CD14-positive monocyte (primary cell): Measurements from ENCODE around the gene SLU7. TPM values are rescaled to one million over a fixed set of nuclear protein-coding genes. Genes with fewer than 3 reads are reported as not detected.
A peak's percentile ranks its signal among the peaks of the same experiment; 100 is the strongest.

ENCODE experiments used
- DNase-seq, 3 donors: peaks; one replicate each; pipeline ENCODE4 v3.0.0-alpha.2; 2011 to 2022
- H2AFZ ChIP-seq: 2 replicates; pipeline ENCODE4 v1.6.0; 2012; ENCODE audit warnings: mild to moderate bottlenecking, low read depth, low read length, inconsistent platforms; ENCODE audit not compliant: insufficient read depth, poor library complexity, severe bottlenecking
- H3K27ac ChIP-seq, 2 donors: 1 replicate in 1 of 2; 2 replicates in 1 of 2; pipeline ENCODE4 v1.5.1; 2012 to 2013; ENCODE audit warnings: low read length in 2 of 2, control low read depth in 1 of 2, inconsistent platforms in 1 of 2, low read depth in 1 of 2, mild to moderate bottlenecking in 1 of 2
- H3K27me3 ChIP-seq, 2 donors: one replicate each; pipeline versions ENCODE4 v1.6.0 to v1.6.1; 2011 to 2013; ENCODE audit warnings: low read length in 2 of 2; ENCODE audit not compliant: control insufficient read depth in 2 of 2, insufficient read depth in 2 of 2
- H3K36me3 ChIP-seq, 2 donors: replicated peaks in 1 of 2; 1 replicate in 1 of 2; 2 replicates in 1 of 2; pipeline versions ENCODE4 v1.5.1 to v1.6.1; 2012 to 2013; ENCODE audit warnings: low read length in 2 of 2, control low read depth in 1 of 2, inconsistent platforms in 1 of 2, mild to moderate bottlenecking in 1 of 2; ENCODE audit not compliant: insufficient read depth in 2 of 2, control insufficient read depth in 1 of 2
- H3K4me1 ChIP-seq, 2 donors: 1 replicate in 1 of 2; 2 replicates in 1 of 2; pipeline versions ENCODE4 v1.5.1 to v1.6.1; 2012 to 2013; ENCODE audit warnings: low read length in 2 of 2, control low read depth in 1 of 2, inconsistent platforms in 1 of 2, mild to moderate bottlenecking in 1 of 2, moderate library complexity in 1 of 2; ENCODE audit not compliant: insufficient read depth in 2 of 2, control insufficient read depth in 1 of 2
- H3K4me2 ChIP-seq: replicated peaks from 2 replicates; pipeline ENCODE3; 2012; ENCODE audit warnings: low read length, moderate library complexity, mild to moderate bottlenecking; ENCODE audit not compliant: poor library complexity, severe bottlenecking; ENCODE audit errors: extremely low read depth
- H3K4me3 ChIP-seq, 3 experiments: fragments of 200-600 bp in 1 of 3; sonication (generic) in 1 of 3; replicated peaks in 1 of 3; 1 replicate in 2 of 3; 2 replicates in 1 of 3; pipeline ENCODE4 v1.5.1; 2011 to 2013; ENCODE audit warnings: low read length in 3 of 3, mild to moderate bottlenecking in 3 of 3, control low read depth in 2 of 3, low read depth in 2 of 3, inconsistent platforms in 1 of 3, moderate library complexity in 1 of 3
- H3K79me2 ChIP-seq: 2 replicates; pipeline ENCODE4 v1.6.0; 2012; ENCODE audit warnings: mild to moderate bottlenecking, control low read depth, inconsistent platforms, low read length, moderate library complexity; ENCODE audit not compliant: insufficient read depth
- H3K9ac ChIP-seq: 2 replicates; pipeline ENCODE4 v1.6.0; 2017; ENCODE audit warnings: low read length, mild to moderate bottlenecking; ENCODE audit not compliant: insufficient read depth, poor library complexity, severe bottlenecking
- H3K9me3 ChIP-seq, 2 donors: replicated peaks in 1 of 2; 1 replicate in 1 of 2; 2 replicates in 1 of 2; pipeline versions ENCODE4 v1.5.1 to v1.6.1; 2012 to 2013; ENCODE audit warnings: low read length in 2 of 2, control low read depth in 1 of 2; ENCODE audit not compliant: control insufficient read depth in 1 of 2, insufficient read depth in 1 of 2
- H4K20me1 ChIP-seq: 2 replicates; pipeline ENCODE4 v1.6.0; 2012; ENCODE audit warnings: mild to moderate bottlenecking, low read length, control low read depth, moderate library complexity; ENCODE audit not compliant: insufficient read depth
- H3K27ac Mint-ChIP-seq, 7 donors: one replicate each; pipeline ENCODE4 v1.8.0; 2020; ENCODE audit warnings: mild to moderate bottlenecking in 7 of 7, mixed read lengths in 7 of 7, moderate library complexity in 6 of 7, inconsistent platforms in 2 of 7
- H3K27me3 Mint-ChIP-seq, 3 donors: one replicate each; pipeline ENCODE4 v1.8.0; 2021 to 2022; ENCODE audit warnings: low read depth in 3 of 3, mild to moderate bottlenecking in 3 of 3, mixed read lengths in 3 of 3, moderate library complexity in 3 of 3, inconsistent platforms in 1 of 3
- H3K36me3 Mint-ChIP-seq, 2 donors: one replicate each; pipeline ENCODE4 v1.8.0; 2020; ENCODE audit warnings: mixed read lengths in 2 of 2, inconsistent platforms in 1 of 2, mild to moderate bottlenecking in 1 of 2
- H3K4me1 Mint-ChIP-seq: one replicate; pipeline ENCODE4 v1.8.0; 2020; ENCODE audit warnings: mild to moderate bottlenecking, mixed read lengths
- H3K4me3 Mint-ChIP-seq, 2 donors: one replicate each; pipeline ENCODE4 v1.8.0; 2020; ENCODE audit warnings: mild to moderate bottlenecking in 2 of 2, mixed read lengths in 2 of 2, moderate library complexity in 1 of 2
- H3K9me3 Mint-ChIP-seq, 7 donors: one replicate each; pipeline ENCODE4 v1.8.0; 2020 to 2022; ENCODE audit warnings: mixed read lengths in 7 of 7, mild to moderate bottlenecking in 6 of 7, moderate library complexity in 6 of 7, inconsistent platforms in 2 of 7
- CTCF ChIP-seq: fragments of 200-600 bp; IDR thresholded peaks from one replicate; pipeline ENCODE4 v1.8.0; 2022; ENCODE audit warnings: antibody characterized with exemption, mild to moderate bottlenecking
- WGBS: methylation state at CpG from one replicate; pipeline ENCODE4 v1.1.5; 2013; ENCODE audit warnings: missing lambda C conversion rate; ENCODE audit not compliant: insufficient coverage; 5-methylcytosine and 5-hydroxymethylcytosine counted together
- intact Hi-C, 2 donors: fragments of 100-400 bp; cut with micrococcal nuclease; formaldehyde crosslinking; loops; one replicate each; pipeline versions ENCODE4 v1.15.0 to v1.15.1; 2023
- polyA plus RNA-seq, 3 donors: library from polyadenylated mRNA; depleted of rRNA in 1 of 3; unstranded in 2 of 3; stranded (reverse) in 1 of 3; fragments of 300-500 nt in 2 of 3; fragments of >200 nt in 1 of 3; fragmentation: Illumina TruSeq in 2 of 3; gene quantifications; 1 replicate in 2 of 3; 2 replicates in 1 of 3; pipeline ENCODE4 v1.2.3, GENCODE V29; 2012 to 2021

The SLU7 gene
- polyA plus RNA-seq, 3 donors, result 38.4 to 61.6 (median 42.3) TPM

GRCh38 chr5:160432196-160432595 lies 13.3 kb upstream of the SLU7 start:
- H3K27ac ChIP-seq, result no peak overlapping the region
- peaks cover 0 to 8% of the 10 kb centered on the region in 2 donors for H3K4me1 ChIP-seq
- no peaks in the 10 kb centered on the region for H3K9me3 Mint-ChIP-seq
- H3K27me3 Mint-ChIP-seq, result peaks cover under 1 to 3% (median 2%) of the 10 kb centered on the region in 3 donors
- no peaks in the 10 kb centered on the region for H3K79me2 ChIP-seq
- H3K4me1 Mint-ChIP-seq, result peaks cover 6% of the 10 kb centered on the region
- no peak for TF ChIP-seq CTCF
- H3K36me3 ChIP-seq, result peaks cover 12 to 40% of the 10 kb centered on the region in 2 donors
- H3K4me3 Mint-ChIP-seq, result no peak overlapping the region
- no peak for DNase-seq
- no peak overlapping the region for H3K4me3 ChIP-seq
- H2AFZ ChIP-seq, result no peak overlapping the region
- H3K9me3 ChIP-seq, result no peaks in the 10 kb centered on the region
- WGBS, result 100% methylated on average over 1 of the region's 4 CpGs
- no peak overlapping the region for H3K9ac ChIP-seq
- intact Hi-C loops, result no loop called here
- no peak overlapping the region for H3K4me2 ChIP-seq
- no peaks in the 10 kb centered on the region for H4K20me1 ChIP-seq
- no peaks in the 10 kb centered on the region for H3K27me3 ChIP-seq
- H3K27ac Mint-ChIP-seq, result no peak overlapping the region
- peaks cover 22 to 43% of the 10 kb centered on the region in 2 donors for H3K36me3 Mint-ChIP-seq

- intact Hi-C loops, result no loop called here
- Mint-ChIP-seq H3K27ac (peak overlapping the region in 1 of 7 donors; percentile 46), H3K9me3 (no peaks in the 10 kb centered on the region)
These were observed 8.7 kb upstream of the SLU7 start for GRCh38 chr5:160427607-160428006.

More at GRCh38 chr5:160427607-160428006, 8.7 kb upstream of the SLU7 start:
- no peaks in the 10 kb centered on the region for H3K9me3 ChIP-seq
- Mint-ChIP-seq H3K27me3 (peaks cover 0 to 2% (median 0%) of the 10 kb centered on the region in 3 donors), H3K36me3 (peaks cover 24 to 50% of the 10 kb centered on the region in 2 donors), H3K4me3 (no peak overlapping the region), H3K4me1 (peaks cover 26% of the 10 kb centered on the region)
- no peak overlapping the region for H2AFZ ChIP-seq
- H3K9ac ChIP-seq, result no peak overlapping the region
- peaks cover 12 to 47% of the 10 kb centered on the region in 2 donors for H3K36me3 ChIP-seq
- no peak overlapping the region for H3K4me2 ChIP-seq
- peak overlapping the region in 1 of 2 donors; percentile 14 for H3K27ac ChIP-seq
- no peak for TF ChIP-seq CTCF
- H3K4me1 ChIP-seq, result peaks cover 13 to 29% of the 10 kb centered on the region in 2 donors
- no peak for DNase-seq
- H3K27me3 ChIP-seq, result no peaks in the 10 kb centered on the region
- H4K20me1 ChIP-seq, result no peaks in the 10 kb centered on the region
- peaks cover 36% of the 10 kb centered on the region for H3K79me2 ChIP-seq
- 90% methylated on average over 2 of the region's 4 CpGs for WGBS
- H3K4me3 ChIP-seq, result no peak overlapping the region
